HepG2 (cell line): ENCODE data around the gene IFIT1. TPM values are rescaled to one million over a fixed set of nuclear protein-coding genes. Genes with fewer than 3 reads are reported as not detected.

Source experiments
- CREB1 ChIP-seq, 2 experiments: fragments of 450-650 bp in 1 of 2; IDR thresholded peaks; 2 replicates each; pipeline ENCODE4 v1.6.1; 2016 to 2017; ENCODE audit warnings: control low read depth in 1 of 2, mild to moderate bottlenecking in 1 of 2, missing compliant biosample characterization in 1 of 2, missing genetic modification characterization in 1 of 2
- CSRNP1 ChIP-seq: sonication (generic); formaldehyde crosslinking; IDR thresholded peaks from 2 replicates; pipeline ENCODE4 v1.8.1; 2023; ENCODE audit warnings: mild to moderate bottlenecking, missing genetic modification reagents
- GMEB1 ChIP-seq: sonication (generic); formaldehyde crosslinking; IDR thresholded peaks from 2 replicates; pipeline ENCODE4 v1.5.1; 2020; ENCODE audit warnings: missing genetic modification reagents, mild to moderate bottlenecking, borderline replicate concordance
- HMG20A ChIP-seq: IDR thresholded peaks from 2 replicates; pipeline ENCODE4 v1.6.1; 2016; ENCODE audit warnings: borderline replicate concordance
- JUND ChIP-seq: sonication (generic); formaldehyde crosslinking; IDR thresholded peaks from 2 replicates; pipeline ENCODE4 v1.8.0; 2022; ENCODE audit warnings: mild to moderate bottlenecking, missing genetic modification reagents
- ZFP36L2 ChIP-seq: sonication (generic); formaldehyde crosslinking; IDR thresholded peaks from 2 replicates; pipeline ENCODE4 v1.4.0; 2020; ENCODE audit warnings: missing genetic modification reagents
- ZNF124 ChIP-seq: sonication (generic); formaldehyde crosslinking; IDR thresholded peaks from 2 replicates; pipeline ENCODE4 v1.4.0; 2020; ENCODE audit warnings: missing genetic modification reagents
- ZNF264 ChIP-seq: sonication (generic); formaldehyde crosslinking; IDR thresholded peaks from 2 replicates; pipeline ENCODE4 v1.4.0; 2020; ENCODE audit warnings: missing genetic modification reagents
- ZNF44 ChIP-seq: sonication (generic); formaldehyde crosslinking; IDR thresholded peaks from 2 replicates; pipeline ENCODE4 v1.5.1; 2020; ENCODE audit warnings: mild to moderate bottlenecking, missing genetic modification reagents
- ZNF510 ChIP-seq: sonication (generic); formaldehyde crosslinking; IDR thresholded peaks from 2 replicates; pipeline ENCODE4 v1.4.0; 2020; ENCODE audit warnings: low read depth, mild to moderate bottlenecking, missing genetic modification reagents
- ZNF616 ChIP-seq: sonication (generic); formaldehyde crosslinking; IDR thresholded peaks from 2 replicates; pipeline ENCODE4 v1.5.0; 2020; ENCODE audit warnings: low read depth, mild to moderate bottlenecking, missing genetic modification reagents
- ZNF703 ChIP-seq: sonication (generic); formaldehyde crosslinking; IDR thresholded peaks from 2 replicates; pipeline ENCODE4 v1.5.1; 2020; ENCODE audit warnings: missing genetic modification reagents, mild to moderate bottlenecking, moderate library complexity, borderline replicate concordance
- polyA plus RNA-seq, 8 experiments: library from polyadenylated mRNA; depleted of rRNA in 3 of 8; stranded (reverse) in 7 of 8; unstranded in 1 of 8; fragments of >200 nt; fragmentation: Illumina TruSeq in 4 of 8; extraction: Trizol in 4 of 8; gene quantifications; 2 replicates each; pipeline versions ENCODE4 v1.2.1 to v1.2.3, GENCODE V29; 2011 to 2016; ENCODE audit warnings: low read depth in 4 of 8, missing spikeins in 1 of 8, mixed read lengths in 1 of 8; ENCODE audit not compliant: insufficient read depth in 1 of 8
- total RNA-seq, 5 experiments: library from RNA; depleted of rRNA; stranded (reverse); fragments of >200 nt; fragmentation: Illumina TruSeq; extraction: Trizol; gene quantifications; 2 replicates each; pipeline ENCODE4 v1.2.3, GENCODE V29; 2016; ENCODE audit warnings: low read depth in 1 of 5
- TF ChIP-seq, protein P1 (sequence below): sonication (generic); formaldehyde crosslinking; IDR thresholded peaks from 2 replicates; pipeline ENCODE4 v1.4.0; 2020; ENCODE audit warnings: mild to moderate bottlenecking, missing genetic modification reagents
- TF ChIP-seq, protein P2 (sequence below): sonication (generic); formaldehyde crosslinking; IDR thresholded peaks from 2 replicates; pipeline ENCODE4 v1.5.1; 2020; ENCODE audit warnings: mild to moderate bottlenecking, moderate library complexity, missing genetic modification reagents
- TF ChIP-seq, protein P3 (sequence below): sonication (generic); formaldehyde crosslinking; IDR thresholded peaks from 2 replicates; pipeline ENCODE4 v1.5.0; 2020; ENCODE audit warnings: missing genetic modification reagents

IFIT1 gene
- total and polyA plus RNA-seq, 2 of the 13 experiments (the other 11 are each of a cell fraction or from before 2014, with no cell fraction given), result 1.5 to 5.5 TPM

DNA sequence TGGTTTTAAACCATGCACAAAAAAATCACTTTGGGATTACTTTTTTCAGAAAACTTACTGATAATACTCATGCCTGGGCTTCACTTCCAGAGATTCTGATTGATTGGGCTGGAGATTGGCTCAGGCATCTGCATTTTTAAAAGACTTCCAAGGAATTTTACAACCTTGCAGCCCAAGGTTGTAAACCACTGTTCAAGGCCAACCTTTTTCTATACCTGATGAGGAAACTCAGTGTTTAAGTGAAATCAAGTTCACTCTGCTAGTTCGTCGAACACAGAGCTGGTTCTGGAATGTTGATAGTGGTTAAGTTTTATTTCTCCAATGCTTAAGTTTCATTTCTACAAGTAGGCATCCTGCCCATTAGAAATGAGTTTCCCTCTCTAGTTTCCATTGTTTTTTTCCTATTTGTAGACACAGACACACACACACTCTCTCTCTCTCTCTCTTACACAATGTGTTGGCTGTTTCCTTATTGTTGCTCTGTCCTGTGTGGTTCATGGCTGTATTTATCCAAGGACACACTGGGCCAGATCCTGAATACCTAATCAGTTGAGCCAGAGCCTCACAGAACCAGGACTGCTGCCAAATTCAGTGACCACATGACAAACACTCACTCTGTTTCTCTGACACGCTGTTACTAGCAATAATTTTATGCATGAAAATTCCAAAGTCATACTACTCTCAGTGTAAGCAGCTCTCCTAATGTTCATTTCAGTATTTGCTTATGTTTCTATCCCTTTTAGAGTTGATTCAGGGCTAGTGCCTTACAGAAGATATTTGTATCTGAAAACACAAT lies 18.3 kb upstream of the IFIT1 start (continued):
- TF ChIP-seq, protein P1, sequence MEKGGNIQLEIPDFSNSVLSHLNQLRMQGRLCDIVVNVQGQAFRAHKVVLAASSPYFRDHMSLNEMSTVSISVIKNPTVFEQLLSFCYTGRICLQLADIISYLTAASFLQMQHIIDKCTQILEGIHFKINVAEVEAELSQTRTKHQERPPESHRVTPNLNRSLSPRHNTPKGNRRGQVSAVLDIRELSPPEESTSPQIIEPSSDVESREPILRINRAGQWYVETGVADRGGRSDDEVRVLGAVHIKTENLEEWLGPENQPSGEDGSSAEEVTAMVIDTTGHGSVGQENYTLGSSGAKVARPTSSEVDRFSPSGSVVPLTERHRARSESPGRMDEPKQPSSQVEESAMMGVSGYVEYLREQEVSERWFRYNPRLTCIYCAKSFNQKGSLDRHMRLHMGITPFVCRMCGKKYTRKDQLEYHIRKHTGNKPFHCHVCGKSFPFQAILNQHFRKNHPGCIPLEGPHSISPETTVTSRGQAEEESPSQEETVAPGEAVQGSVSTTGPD, result peak; percentile 97
- TF ChIP-seq ZNF264 (CRISPR knock-in tag) (no peak), ZNF124 (CRISPR knock-in tag) (0 out of 2 replicates have a peak, but pooled peaks have one; percentile 34), CSRNP1 (CRISPR knock-in tag) (no peak), ZNF510 (CRISPR knock-in tag) (no peak), ZNF616 (no peak), JUND (no peak), ZNF703 (no peak), CREB1 (IDR thresholded peaks at IDR 0.05) (no peak), CREB1 (CRISPR knock-in tag; IDR thresholded peaks at IDR 0.05) (peak; percentile 47; the same call in 1 of the 2 replicates), HMG20A (CRISPR knock-in tag) (peak; percentile 97), ZNF44 (CRISPR knock-in tag) (no peak), ZFP36L2 (CRISPR knock-in tag) (no peak), GMEB1 (CRISPR knock-in tag) (no peak)
- TF ChIP-seq, protein P2, sequence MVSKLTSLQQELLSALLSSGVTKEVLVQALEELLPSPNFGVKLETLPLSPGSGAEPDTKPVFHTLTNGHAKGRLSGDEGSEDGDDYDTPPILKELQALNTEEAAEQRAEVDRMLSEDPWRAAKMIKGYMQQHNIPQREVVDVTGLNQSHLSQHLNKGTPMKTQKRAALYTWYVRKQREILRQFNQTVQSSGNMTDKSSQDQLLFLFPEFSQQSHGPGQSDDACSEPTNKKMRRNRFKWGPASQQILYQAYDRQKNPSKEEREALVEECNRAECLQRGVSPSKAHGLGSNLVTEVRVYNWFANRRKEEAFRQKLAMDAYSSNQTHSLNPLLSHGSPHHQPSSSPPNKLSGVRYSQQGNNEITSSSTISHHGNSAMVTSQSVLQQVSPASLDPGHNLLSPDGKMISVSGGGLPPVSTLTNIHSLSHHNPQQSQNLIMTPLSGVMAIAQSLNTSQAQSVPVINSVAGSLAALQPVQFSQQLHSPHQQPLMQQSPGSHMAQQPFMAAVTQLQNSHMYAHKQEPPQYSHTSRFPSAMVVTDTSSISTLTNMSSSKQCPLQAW (CRISPR knock-in tag), result 0 out of 2 replicates have a peak, but pooled peaks have one; percentile 23
- TF ChIP-seq, protein P3, sequence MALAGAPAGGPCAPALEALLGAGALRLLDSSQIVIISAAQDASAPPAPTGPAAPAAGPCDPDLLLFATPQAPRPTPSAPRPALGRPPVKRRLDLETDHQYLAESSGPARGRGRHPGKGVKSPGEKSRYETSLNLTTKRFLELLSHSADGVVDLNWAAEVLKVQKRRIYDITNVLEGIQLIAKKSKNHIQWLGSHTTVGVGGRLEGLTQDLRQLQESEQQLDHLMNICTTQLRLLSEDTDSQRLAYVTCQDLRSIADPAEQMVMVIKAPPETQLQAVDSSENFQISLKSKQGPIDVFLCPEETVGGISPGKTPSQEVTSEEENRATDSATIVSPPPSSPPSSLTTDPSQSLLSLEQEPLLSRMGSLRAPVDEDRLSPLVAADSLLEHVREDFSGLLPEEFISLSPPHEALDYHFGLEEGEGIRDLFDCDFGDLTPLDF (CRISPR knock-in tag), result no peak
